NCI-H526 (cell line): ENCODE results near the gene ITGA4.
"Not testable (repeated sequence)": the region's sequence is repeated elsewhere in the genome, so short reads cannot be mapped to it uniquely, and the experiment has no call there.

Experiments used
- DNase-seq, 2 experiments: peaks; one replicate each; lab custom pipeline; 2025; lab: John Stamatoyannopoulos, UW

Gene ITGA4

DNA sequence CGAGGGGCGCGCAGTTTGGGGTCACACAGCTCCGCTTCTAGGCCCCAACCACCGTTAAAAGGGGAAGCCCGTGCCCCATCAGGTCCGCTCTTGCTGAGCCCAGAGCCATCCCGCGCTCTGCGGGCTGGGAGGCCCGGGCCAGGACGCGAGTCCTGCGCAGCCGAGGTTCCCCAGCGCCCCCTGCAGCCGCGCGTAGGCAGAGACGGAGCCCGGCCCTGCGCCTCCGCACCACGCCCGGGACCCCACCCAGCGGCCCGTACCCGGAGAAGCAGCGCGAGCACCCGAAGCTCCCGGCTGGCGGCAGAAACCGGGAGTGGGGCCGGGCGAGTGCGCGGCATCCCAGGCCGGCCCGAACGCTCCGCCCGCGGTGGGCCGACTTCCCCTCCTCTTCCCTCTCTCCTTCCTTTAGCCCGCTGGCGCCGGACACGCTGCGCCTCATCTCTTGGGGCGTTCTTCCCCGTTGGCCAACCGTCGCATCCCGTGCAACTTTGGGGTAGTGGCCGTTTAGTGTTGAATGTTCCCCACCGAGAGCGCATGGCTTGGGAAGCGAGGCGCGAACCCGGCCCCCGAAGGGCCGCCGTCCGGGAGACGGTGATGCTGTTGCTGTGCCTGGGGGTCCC is at the start of gene ITGA4:
ITGA4 (plus strand) TSS at position 266 of the 620 bp plus-strand sequence; CDS start at position 535, 269 bp downstream.
- DNase-seq, result peak; percentile 40 to 86

GRCh38 chr2:181408861-181409260 is 48.3 kb upstream of the ITGA4 start:
- no peak for DNase-seq

- DNase-seq, result peak; percentile 91 to 93
These were observed 45.9 kb upstream of the ITGA4 start for GRCh38 chr2:181411105-181411849.

DNA sequence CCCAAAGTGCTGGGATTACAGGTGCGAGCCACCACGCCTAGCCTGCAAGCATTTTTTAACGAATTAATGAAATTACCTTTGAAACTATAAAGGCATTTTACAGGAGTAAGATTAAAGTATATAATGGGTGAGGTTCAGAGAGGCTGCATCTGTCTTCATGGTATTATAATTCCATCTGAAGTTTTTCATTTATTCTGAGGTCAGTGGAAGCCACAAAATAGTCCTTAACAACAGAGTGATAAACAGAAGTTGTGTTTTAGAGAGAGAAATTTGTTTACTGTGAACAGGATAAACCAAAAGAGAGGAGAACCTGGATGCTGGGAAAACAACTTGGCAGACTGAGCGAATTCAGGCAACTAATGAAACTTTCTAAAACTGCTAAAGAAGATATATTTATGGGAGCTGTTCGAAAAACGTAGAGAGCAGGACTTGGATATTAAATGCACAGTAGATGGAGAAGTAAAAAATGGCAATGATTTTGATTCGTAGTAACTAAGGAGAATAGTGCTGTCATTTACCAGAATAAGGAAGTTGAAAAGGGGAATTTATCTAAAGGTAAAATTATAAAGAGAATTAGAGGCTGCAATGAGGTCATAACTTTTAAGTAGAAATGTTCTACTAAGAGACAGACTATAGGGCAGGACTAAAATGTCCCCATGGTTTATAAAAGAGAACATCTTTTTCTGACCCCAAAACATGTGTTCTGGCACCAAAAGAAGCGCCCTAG is 37.9 kb upstream of the ITGA4 start:
- no peak for DNase-seq

DNA sequence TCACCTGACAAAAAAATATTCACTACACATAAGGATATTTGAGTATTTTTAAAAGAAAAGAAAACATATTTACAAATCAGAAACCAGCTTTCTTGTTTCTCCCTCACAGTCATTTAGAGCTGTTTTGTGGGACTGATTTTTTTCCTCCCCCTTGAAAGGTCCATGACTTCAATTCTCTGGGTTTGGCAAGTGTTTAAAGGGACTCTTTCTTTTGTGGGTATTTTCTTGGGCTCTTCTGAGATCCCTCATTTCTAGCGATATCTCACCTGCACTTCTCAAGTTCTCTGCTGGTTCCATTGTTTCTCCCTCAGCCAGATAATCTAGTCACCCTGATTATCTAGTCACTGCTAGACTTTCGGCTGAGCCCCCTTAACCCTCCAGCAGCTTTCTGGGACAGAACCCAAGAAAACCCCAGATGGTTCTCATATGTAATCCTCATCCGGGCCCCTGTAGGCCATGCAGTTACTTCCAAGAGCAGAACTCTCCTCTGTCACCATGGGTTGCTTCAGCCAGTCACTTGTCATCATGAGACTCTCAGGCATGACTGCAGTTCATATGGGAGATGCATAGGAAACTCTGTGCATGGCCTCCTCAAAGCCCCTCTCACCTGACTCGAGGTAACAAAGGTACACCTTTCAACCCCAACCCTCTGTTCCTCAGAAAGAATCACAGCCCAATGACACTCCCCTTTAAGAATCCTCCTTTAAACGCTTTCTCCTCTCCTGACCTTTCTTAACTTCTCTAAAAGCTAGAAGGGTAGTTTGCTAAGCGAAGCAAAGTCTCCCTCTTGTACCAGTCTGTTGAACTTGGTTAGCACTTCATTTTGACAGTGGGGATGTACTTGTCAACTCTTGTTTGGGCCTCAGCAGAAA is 36.7 kb upstream of the ITGA4 start:
- DNase-seq, result no peak

DNA sequence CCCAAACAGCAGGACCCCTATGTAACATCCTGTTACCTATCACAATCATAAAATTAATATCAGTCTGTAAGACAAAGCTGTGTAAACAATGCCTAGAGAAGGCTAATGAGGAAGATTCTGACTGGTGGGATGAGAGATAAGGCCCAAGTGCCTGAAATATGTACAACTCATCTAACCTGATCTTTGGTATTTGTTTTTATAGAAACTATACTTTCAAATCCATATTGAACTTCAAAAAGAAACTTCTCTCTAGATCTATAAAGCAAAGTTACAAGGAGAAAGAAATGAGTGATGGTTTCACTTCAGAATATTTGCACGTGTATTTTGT is 36.1 kb upstream of the ITGA4 start:
- no peak for DNase-seq

DNA sequence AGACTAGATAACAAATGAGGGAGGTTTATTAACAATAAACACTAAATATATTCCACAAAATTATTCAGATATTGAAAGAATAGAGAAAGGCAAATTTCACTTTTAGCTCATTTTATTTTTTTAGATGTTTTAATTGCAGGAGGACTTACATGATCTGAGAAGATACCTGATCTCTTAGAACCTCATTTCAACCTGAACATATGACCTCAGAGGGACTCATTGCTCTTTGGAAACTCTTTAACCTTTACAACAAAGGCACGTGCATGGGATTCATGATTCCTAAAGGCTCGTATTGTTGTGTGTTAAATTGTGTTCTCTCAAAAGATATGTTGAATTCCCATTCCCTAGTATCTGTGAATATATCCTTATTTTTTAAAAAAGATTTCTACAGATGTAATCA is 35.7 kb upstream of the ITGA4 start:
- no peak for DNase-seq

- no peak for DNase-seq
These were observed 30.5 kb upstream of the ITGA4 start for GRCh38 chr2:181426672-181427071.

DNA sequence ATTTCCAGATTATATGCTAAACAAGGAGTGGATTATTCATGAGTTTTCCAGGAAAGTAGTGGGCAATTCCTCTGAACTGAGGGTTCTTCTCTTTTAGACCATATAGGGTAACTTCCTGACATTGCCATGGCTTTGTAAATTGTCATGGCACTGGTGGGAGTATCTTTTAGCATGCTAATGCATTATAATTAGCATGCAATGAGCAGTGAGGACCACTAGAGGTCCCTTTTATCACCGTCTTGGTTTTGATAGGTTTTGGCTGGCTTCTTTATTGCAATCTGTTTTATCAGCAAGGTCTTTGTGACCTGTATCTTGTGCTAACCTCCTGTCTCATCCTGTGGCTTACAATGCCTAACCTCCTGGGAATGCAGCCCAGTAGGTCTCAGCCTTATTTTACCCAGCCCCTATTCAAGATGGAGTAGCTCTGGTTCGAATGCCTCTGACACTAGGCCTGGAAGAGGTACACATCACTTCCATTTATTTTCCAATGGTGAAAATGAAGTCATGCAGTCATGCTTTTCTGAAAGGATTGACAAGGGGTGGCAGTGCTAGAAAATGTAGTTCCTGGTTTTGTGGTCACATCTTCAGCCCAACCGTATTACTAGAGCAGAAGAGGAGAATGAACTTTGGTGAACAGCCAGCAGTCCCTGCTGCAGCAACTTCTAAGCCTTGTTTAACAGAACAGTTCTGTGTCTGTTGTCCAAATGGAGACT is 26.6 kb upstream of the ITGA4 start:
- DNase-seq, result peak in 1 of 2 experiments; percentile 40

DNA sequence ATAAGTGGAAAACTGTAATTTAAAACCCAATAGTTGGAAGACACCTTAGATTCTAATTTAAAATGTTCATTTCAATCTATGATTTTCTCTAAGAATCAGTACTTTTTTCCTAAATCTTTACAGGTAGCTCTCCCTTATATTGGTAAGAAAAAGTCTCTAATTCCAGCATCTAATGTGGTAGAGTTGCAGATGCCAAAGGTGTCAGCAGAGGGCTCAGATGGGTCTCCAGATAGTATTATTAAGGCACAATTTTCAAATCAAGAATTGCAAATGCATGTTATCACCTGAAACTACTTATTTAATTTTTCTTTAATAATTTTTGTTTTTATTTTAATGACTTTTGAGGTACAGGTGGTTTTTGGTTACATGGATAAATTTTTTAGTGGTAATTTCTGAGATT is 25.5 kb upstream of the ITGA4 start:
- no peak for DNase-seq

- peak in 1 of 2 experiments; percentile 12 for DNase-seq
These were observed 18.9 kb upstream of the ITGA4 start for GRCh38 chr2:181438261-181438660.

- DNase-seq, result no peak
These were observed 16.8 kb upstream of the ITGA4 start for GRCh38 chr2:181440344-181440743.

GRCh38 chr2:181440919-181441318 is 16.3 kb upstream of the ITGA4 start:
- DNase-seq, result no peak

DNA sequence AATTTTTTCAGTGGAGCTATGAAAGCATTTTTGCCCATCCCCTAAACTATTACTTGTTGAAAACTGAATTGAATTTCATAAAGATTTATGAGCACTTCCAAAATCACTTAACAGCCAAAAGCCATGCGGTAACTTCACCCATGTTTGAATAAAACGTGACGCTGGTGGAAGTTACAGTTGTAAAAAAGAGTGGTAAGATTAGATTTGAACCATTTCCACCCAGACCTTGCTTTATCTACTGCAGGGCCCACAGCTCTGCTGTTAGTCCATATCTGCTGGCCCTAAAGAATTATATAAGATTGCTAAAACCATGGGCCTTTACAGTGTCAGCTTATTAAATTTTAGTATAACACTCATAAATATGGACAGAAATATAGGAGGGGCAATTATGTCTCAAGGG is 15.5 kb upstream of the ITGA4 start:
- no peak for DNase-seq

DNA sequence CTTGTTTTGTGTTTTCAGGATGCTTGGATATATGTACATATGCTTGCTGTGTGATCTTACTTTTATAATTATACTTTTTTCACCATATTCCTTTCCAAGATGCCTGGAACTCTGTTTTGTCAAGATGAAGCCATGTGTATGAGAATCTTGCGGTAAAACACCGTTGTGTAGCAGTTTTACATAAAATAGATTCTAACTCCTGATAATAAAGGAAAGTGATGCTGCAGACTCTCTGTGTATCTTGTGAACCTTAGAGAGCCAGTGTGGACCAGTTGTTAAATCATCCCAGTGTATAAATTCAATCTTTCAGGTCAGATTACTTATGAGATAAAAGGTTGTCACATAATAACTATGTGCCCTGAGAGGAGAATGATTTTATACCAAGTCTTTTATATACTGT is 12.5 kb upstream of the ITGA4 start:
- DNase-seq, result peak in 1 of 2 experiments; percentile 3

- no peak for DNase-seq
These were observed 10.2 kb upstream of the ITGA4 start for GRCh38 chr2:181446985-181447384.

- not testable (repeated sequence) for DNase-seq
These were observed 7.9 kb upstream of the ITGA4 start for GRCh38 chr2:181449278-181449677.

GRCh38 chr2:181454686-181455450 is 2.3 kb upstream of the ITGA4 start:
- no peak for DNase-seq

DNA sequence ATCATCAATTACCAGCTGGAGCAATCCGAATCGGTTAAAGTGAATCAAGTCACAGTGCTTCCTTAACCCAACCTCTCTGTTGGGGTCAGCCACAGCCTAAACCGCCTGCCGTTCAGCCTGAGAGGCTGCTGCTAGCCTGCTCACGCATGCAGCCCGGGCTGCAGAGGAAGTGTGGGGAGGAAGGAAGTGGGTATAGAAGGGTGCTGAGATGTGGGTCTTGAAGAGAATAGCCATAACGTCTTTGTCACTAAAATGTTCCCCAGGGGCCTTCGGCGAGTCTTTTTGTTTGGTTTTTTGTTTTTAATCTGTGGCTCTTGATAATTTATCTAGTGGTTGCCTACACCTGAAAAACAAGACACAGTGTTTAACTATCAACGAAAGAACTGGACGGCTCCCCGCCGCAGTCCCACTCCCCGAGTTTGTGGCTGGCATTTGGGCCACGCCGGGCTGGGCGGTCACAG is 496 bp upstream of the ITGA4 start:
- DNase-seq, result peak in 1 of 2 experiments; percentile 29

DNA sequence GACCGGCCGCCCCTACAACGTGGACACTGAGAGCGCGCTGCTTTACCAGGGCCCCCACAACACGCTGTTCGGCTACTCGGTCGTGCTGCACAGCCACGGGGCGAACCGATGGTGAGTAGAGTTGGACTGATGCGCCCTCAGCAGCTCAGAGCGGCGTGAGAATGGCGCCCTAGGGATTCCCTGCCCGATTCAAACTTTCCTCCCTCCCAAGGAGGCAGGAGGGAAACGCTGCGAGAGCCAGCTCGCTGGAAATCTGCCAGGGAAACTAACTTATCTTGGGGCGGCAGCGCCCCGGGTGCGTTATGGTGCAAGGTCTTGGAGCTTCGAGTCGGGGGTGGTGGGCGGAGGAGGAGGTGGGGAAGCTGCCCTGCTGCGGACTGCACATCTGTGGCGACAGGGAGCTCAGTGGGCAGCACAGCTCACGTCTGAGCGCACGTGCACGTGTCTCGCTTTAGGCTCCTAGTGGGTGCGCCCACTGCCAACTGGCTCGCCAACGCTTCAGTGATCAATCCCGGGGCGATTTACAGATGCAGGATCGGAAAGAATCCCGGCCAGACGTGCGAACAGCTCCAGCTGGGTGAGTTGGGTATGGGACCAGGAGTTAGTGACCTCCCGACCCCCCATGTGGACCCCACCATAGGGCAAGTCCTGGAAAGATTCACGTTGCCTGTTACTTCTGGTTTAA is 697 bp downstream of the ITGA4 start:
- DNase-seq, result peak in 1 of 2 experiments; percentile 48
